Measurements from ENCODE around the gene RGL1. TPM values are rescaled to one million over a fixed set of nuclear protein-coding genes. Genes with fewer than 3 reads are reported as not detected.

RGL1 gene
- total RNA-seq, 1 experiment from 2014 or later = 17.0 TPM

GRCh38 chr1:183821309-183821888, 16.5 kb downstream of the RGL1 start:
- no peak for DNase-seq (ENCODE audit: low read depth)

GRCh38 chr1:183821889-183822611, 17.1 kb downstream of the RGL1 start:
- DNase-seq (ENCODE audit: low read depth) = no peak

- no peak for DNase-seq (ENCODE audit: low read depth)
Measured at GRCh38 chr1:183824291-183824690, 19.4 kb downstream of the RGL1 start.

- no peak for DNase-seq (ENCODE audit: low read depth)
Measured at GRCh38 chr1:183827801-183828200, 22.9 kb downstream of the RGL1 start.

- DNase-seq (ENCODE audit: low read depth) = no peak
Measured at GRCh38 chr1:183830389-183830788, 25.5 kb downstream of the RGL1 start.

- no peak for DNase-seq (ENCODE audit: low read depth)
Measured at GRCh38 chr1:183831311-183831710, 26.4 kb downstream of the RGL1 start.

- no peak for DNase-seq (ENCODE audit: low read depth)
Measured at GRCh38 chr1:183832459-183832858, 27.5 kb downstream of the RGL1 start.

GRCh38 chr1:183834568-183834967, 29.6 kb downstream of the RGL1 start:
- DNase-seq (ENCODE audit: low read depth) = no peak

GRCh38 chr1:183836598-183836997, 31.7 kb downstream of the RGL1 start:
- DNase-seq (ENCODE audit: low read depth) = no peak

- DNase-seq (ENCODE audit: low read depth) = no peak
Measured at GRCh38 chr1:183837062-183837461, 32.1 kb downstream of the RGL1 start.

GRCh38 chr1:183838221-183838620, 33.3 kb downstream of the RGL1 start:
- no peak for DNase-seq (ENCODE audit: low read depth)

- DNase-seq (ENCODE audit: low read depth) = peak; percentile 59
Measured at GRCh38 chr1:183840140-183840539, 35.2 kb downstream of the RGL1 start.

GRCh38 chr1:183841550-183841949, 36.6 kb downstream of the RGL1 start:
- DNase-seq (ENCODE audit: low read depth) = no peak

GRCh38 chr1:183841950-183842794, 37.3 kb downstream of the RGL1 start:
- peak; percentile 90 for DNase-seq (ENCODE audit: low read depth)

- DNase-seq (ENCODE audit: low read depth) = no peak
Measured at GRCh38 chr1:183842795-183843144, 37.9 kb downstream of the RGL1 start.

- peak; percentile 37 for DNase-seq (ENCODE audit: low read depth)
Measured at GRCh38 chr1:183844806-183845205, 39.9 kb downstream of the RGL1 start.

- DNase-seq (ENCODE audit: low read depth) = no peak
Measured at GRCh38 chr1:183845681-183846080, 40.8 kb downstream of the RGL1 start.

- DNase-seq (ENCODE audit: low read depth) = no peak
Measured at GRCh38 chr1:183847641-183848040, 42.7 kb downstream of the RGL1 start.

GRCh38 chr1:183850852-183851251, 45.9 kb downstream of the RGL1 start:
- no peak for DNase-seq (ENCODE audit: low read depth)

GRCh38 chr1:183859119-183859518, 54.2 kb downstream of the RGL1 start:
- no peak for DNase-seq (ENCODE audit: low read depth)

GRCh38 chr1:183859831-183860230, 54.9 kb downstream of the RGL1 start:
- no peak for DNase-seq (ENCODE audit: low read depth)

GRCh38 chr1:183862967-183863366, 58.0 kb downstream of the RGL1 start:
- no peak for DNase-seq (ENCODE audit: low read depth)

GRCh38 chr1:183863852-183864251, 58.9 kb downstream of the RGL1 start:
- no peak for DNase-seq (ENCODE audit: low read depth)
